NCI-H1694 (cell line): ENCODE data around the gene DCP1A.
"Not testable (repeated sequence)": the region's sequence is repeated elsewhere in the genome, so short reads cannot be mapped to it uniquely, and the experiment has no call there.

Experiments
- DNase-seq: peaks from one replicate; lab custom pipeline; 2025; lab: John Stamatoyannopoulos, UW

DCP1A gene

GRCh38 chr3:53347261-53348064 lies at the start of gene DCP1A:
Gene DCP1A (minus strand): TSS chr3:53347543. CDS start chr3:53347517, 26 bp downstream.
- DNase-seq = peak; percentile 43

GRCh38 chr3:53384465-53385423 lies 37.4 kb upstream of the DCP1A start:
- no peak for DNase-seq

GRCh38 chr3:53382106-53382505 lies 34.8 kb upstream of the DCP1A start:
- DNase-seq = no peak

- DNase-seq = no peak
Observed at GRCh38 chr3:53380306-53380705, 33.0 kb upstream of the DCP1A start.

- DNase-seq = no peak
Observed at GRCh38 chr3:53379898-53380297, 32.6 kb upstream of the DCP1A start.

GRCh38 chr3:53377794-53378193 lies 30.5 kb upstream of the DCP1A start:
- no peak for DNase-seq

GRCh38 chr3:53376679-53377078 lies 29.3 kb upstream of the DCP1A start:
- no peak for DNase-seq

GRCh38 chr3:53375019-53375418 lies 27.7 kb upstream of the DCP1A start:
- DNase-seq = no peak

GRCh38 chr3:53370719-53371118 lies 23.4 kb upstream of the DCP1A start:
- not testable (repeated sequence) for DNase-seq

GRCh38 chr3:53361852-53362251 lies 14.5 kb upstream of the DCP1A start:
- no peak for DNase-seq

GRCh38 chr3:53357458-53357857 lies 10.1 kb upstream of the DCP1A start:
- no peak for DNase-seq

- no peak for DNase-seq
Observed at GRCh38 chr3:53354945-53355498, 7.7 kb upstream of the DCP1A start.

GRCh38 chr3:53353202-53353601 lies 5.9 kb upstream of the DCP1A start:
- DNase-seq = no peak

- no peak for DNase-seq
Observed at GRCh38 chr3:53350652-53351051, 3.3 kb upstream of the DCP1A start.

- not testable (repeated sequence) for DNase-seq
Observed at GRCh38 chr3:53348118-53348517, 775 bp upstream of the DCP1A start.

GRCh38 chr3:53346922-53347260 lies 452 bp downstream of the DCP1A start:
- DNase-seq = no peak

GRCh38 chr3:53346514-53346913 lies 829 bp downstream of the DCP1A start:
- no peak for DNase-seq

GRCh38 chr3:53342353-53342752 lies 5.0 kb downstream of the DCP1A start:
- no peak for DNase-seq

GRCh38 chr3:53337167-53337940 lies 10.0 kb downstream of the DCP1A start:
- no peak for DNase-seq

GRCh38 chr3:53334742-53335141 lies 12.6 kb downstream of the DCP1A start:
- DNase-seq = no peak

- no peak for DNase-seq
Observed at GRCh38 chr3:53331871-53332270, 15.5 kb downstream of the DCP1A start.

- no peak for DNase-seq
Observed at GRCh38 chr3:53329897-53330296, 17.4 kb downstream of the DCP1A start.
